ENCODE data around the gene MPL.

MPL gene

DNA sequence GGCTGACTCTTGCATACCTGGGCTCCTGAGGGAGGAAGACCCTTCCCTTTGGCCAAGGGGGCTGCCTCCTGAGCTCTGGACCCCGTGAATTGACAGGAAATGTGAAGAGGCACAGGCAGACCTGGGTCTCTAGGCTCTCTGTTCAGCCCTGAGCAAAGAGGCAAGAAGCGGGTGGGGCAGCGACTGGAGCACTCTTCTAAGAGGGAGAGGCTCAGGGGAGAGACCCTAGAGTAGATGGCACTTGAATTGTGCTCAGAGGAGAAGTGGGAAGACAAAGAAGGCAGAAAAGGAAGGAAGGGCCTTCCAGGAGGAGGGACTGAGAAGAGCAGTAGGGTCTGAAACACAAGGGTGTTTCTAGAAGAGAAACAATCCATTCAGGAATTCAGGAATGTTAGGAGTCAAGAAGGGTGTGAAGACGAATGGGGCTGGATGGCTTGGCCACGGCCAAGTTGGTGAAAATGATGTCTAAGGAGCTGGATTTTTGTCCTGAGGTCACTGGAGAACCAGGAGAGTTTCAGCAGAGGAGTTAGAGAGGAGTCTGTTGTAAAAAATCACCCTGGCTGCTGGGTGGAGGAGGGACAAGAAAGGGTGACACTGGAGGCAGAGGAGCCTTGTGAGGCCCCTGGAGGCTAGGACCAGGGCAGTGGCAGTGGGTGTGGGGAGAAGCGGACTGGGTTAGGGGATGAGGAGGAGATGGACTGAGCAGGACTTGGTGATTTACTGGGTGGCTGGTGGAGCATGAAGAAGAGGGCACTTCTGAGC is 31.5 kb upstream of the MPL start:
- TF ChIP-seq, protein P1, sequence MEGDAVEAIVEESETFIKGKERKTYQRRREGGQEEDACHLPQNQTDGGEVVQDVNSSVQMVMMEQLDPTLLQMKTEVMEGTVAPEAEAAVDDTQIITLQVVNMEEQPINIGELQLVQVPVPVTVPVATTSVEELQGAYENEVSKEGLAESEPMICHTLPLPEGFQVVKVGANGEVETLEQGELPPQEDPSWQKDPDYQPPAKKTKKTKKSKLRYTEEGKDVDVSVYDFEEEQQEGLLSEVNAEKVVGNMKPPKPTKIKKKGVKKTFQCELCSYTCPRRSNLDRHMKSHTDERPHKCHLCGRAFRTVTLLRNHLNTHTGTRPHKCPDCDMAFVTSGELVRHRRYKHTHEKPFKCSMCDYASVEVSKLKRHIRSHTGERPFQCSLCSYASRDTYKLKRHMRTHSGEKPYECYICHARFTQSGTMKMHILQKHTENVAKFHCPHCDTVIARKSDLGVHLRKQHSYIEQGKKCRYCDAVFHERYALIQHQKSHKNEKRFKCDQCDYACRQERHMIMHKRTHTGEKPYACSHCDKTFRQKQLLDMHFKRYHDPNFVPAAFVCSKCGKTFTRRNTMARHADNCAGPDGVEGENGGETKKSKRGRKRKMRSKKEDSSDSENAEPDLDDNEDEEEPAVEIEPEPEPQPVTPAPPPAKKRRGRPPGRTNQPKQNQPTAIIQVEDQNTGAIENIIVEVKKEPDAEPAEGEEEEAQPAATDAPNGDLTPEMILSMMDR (IDR thresholded peaks at IDR 0.05; ENCODE audit: borderline replicate concordance, insufficient read depth, low read depth, low read length), result no peak
- no peak overlapping the region for H3K4me3 ChIP-seq (ENCODE audit: low read depth, low read length)

DNA sequence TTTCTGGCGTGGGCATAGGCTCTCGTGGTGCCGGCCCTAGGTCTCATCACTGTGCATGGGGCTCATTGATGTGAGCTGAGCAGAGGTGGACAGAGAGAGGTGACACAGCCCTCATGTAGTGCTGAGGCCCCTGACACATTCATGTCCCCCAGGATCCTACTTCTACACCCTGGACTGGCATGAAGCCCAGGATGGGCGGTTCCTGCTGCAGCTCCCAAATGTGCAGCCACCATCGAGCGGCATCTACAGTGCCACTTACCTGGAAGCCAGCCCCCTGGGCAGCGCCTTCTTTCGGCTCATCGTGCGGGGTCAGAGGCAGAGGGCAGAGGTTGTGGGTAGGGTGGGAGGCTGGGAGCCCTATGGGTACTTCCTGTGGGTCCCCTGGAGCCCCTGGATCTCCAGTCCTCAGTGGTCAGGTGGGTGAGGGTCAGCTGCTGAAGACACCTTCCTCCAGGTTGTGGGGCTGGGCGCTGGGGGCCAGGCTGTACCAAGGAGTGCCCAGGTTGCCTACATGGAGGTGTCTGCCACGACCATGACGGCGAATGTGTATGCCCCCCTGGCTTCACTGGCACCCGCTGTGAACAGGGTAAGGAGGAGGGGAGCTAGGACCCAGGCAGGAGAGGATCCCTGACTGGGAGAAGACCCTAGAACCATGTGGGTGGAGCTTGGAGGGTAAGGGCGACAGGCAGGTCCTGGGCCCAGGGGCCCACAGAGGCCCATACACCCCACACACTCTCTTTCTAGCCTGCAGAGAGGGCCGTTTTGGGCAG is 30.7 kb upstream of the MPL start:
- TF ChIP-seq, protein P1 (IDR thresholded peaks at IDR 0.05; ENCODE audit: borderline replicate concordance, insufficient read depth, low read depth, low read length), result no peak
- no peak overlapping the region for H3K4me3 ChIP-seq (ENCODE audit: low read depth, low read length)

DNA sequence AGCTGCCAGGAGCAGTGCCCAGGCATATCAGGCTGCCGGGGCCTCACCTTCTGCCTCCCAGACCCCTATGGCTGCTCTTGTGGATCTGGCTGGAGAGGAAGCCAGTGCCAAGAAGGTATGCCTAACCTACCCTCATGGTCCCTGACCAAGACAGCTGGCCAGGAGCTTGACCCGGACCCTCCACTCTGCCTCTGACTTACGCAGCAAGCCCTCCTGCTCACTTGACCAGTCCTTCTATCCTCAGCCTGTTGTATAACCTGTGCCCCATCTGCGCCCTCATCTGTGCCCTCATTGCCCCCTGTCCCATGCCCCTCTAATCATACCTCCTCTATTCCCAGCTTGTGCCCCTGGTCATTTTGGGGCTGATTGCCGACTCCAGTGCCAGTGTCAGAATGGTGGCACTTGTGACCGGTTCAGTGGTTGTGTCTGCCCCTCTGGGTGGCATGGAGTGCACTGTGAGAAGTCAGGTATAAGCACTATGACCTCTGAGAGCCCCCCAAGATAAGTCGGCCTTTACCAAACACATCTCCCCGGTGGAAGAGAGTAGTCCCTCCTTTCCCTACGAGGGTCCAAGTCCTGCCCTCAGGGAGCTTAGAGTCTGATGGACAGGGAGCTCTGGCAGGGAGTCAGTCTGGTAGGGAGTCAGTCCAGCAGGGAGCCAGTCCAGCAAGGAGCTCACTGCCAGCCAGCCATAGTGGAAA is 30.0 kb upstream of the MPL start:
- TF ChIP-seq, protein P1 (IDR thresholded peaks at IDR 0.05; ENCODE audit: borderline replicate concordance, insufficient read depth, low read depth, low read length), result no peak
- H3K4me3 ChIP-seq (ENCODE audit: low read depth, low read length), result no peak overlapping the region

DNA sequence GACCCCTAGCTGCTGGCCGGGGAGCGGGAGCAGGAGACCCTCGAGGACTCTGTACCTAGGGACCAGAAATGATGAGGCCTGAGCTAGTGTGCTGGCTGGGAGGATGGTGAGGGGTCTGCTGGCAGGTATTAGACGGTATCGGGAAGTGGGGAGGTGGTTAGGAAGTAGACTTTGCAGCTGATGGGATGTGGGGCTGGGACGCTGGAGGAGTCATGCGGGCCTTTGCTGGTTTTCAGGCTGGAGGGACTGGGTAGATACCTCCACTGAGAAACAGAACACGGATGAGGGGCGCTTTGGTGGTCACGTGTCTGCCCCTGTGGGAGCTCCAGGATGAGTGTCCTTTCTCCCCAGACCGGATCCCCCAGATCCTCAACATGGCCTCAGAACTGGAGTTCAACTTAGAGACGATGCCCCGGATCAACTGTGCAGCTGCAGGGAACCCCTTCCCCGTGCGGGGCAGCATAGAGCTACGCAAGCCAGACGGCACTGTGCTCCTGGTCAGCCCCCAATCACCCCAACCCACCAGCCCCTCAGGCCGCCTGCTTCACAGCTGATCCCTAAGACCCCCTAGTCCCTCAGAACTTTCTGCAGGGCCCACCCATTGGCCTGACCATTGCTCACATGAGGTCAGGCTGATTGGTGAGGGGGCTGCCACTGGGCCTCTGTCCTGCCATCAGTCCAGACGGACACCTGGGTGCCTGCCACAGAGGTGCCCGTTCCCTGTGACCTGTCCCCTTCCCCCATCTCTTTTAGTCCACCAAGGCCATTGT is 28.8 kb upstream of the MPL start:
- TF ChIP-seq, protein P1 (IDR thresholded peaks at IDR 0.05; ENCODE audit: borderline replicate concordance, insufficient read depth, low read depth, low read length), result no peak
- H3K4me3 ChIP-seq (ENCODE audit: low read depth, low read length), result no peak overlapping the region

DNA sequence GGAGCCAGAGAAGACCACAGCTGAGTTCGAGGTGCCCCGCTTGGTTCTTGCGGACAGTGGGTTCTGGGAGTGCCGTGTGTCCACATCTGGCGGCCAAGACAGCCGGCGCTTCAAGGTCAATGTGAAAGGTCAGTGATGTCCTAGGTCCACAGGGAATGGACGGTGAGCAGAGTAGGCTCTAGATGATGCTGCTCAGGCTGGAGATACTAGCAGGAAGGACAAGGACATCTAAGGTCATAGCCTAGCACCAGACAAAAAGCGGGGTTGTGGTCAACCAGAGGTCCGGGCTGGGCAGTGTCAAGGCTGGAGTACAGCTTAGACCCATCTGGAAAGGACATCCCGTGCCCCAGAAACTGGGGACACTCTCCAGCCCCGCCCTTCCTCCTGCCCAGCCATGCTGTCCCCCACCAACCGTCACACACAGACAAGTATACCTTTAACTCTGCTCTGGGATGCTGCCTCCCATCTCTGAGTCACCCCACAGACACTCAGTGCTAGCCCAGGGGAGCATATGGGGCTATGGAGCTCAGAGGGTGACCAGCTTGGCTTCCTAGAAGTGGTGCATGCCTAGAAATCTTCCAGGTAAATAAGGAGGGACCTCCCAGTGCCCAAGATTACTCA is 28.1 kb upstream of the MPL start:
- no peak overlapping the region for H3K4me3 ChIP-seq (ENCODE audit: low read depth, low read length)
- TF ChIP-seq, protein P1 (IDR thresholded peaks at IDR 0.05; ENCODE audit: borderline replicate concordance, insufficient read depth, low read depth, low read length), result no peak

DNA sequence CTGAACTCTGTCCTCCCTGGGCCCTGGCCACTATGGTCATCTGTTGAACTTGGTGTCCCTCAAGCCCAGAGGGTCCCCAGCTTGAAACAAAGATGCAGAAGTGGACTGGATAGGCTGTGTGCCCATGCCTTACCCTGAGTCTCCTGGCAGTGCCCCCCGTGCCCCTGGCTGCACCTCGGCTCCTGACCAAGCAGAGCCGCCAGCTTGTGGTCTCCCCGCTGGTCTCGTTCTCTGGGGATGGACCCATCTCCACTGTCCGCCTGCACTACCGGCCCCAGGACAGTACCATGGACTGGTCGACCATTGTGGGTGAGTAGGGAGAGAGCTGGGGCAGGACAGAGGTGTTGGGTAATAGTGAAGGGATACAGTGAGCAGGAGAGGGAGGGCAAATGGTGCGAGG is 26.1 kb upstream of the MPL start:
- TF ChIP-seq, protein P1 (IDR thresholded peaks at IDR 0.05; ENCODE audit: borderline replicate concordance, insufficient read depth, low read depth, low read length), result no peak
- no peak overlapping the region for H3K4me3 ChIP-seq (ENCODE audit: low read depth, low read length)

All from GM12875 (cell line).